WTC11 (cell line): Measurements from ENCODE around the gene F2RL2. TPM values are rescaled to one million over a fixed set of nuclear protein-coding genes. Genes with fewer than 3 reads are reported as not detected.

Source experiments
- ATAC-seq: fragments of 200-7000 bp; cut with Tn5 transposase; 2 replicates; pipeline ENCODE4 v1.10.0; 2021; ENCODE audit warnings: mild to moderate bottlenecking, moderate library complexity
- CTCF ChIA-PET: fragments of 300-600 bp; sonication (Branson Sonifier 250); formaldehyde crosslinking; loops from one replicate; lab custom pipeline; 2021; ENCODE audit warnings: antibody characterized with exemption; lab: Charles Lee
- POLR2A ChIA-PET: fragments of 350-600 bp; sonication (Branson Sonifier 250); formaldehyde crosslinking; loops from one replicate; lab custom pipeline; 2021; ENCODE audit warnings: antibody characterized with exemption; lab: Charles Lee
- DNase-seq: peaks from one replicate; pipeline ENCODE4 v3.0.0; 2021; ENCODE audit warnings: low spot score
- H3K27ac Mint-ChIP-seq: 2 replicates; pipeline ENCODE4 v1.8.0; 2021; ENCODE audit warnings: mixed read lengths
- H3K27me3 Mint-ChIP-seq: 2 replicates; pipeline ENCODE4 v1.8.0; 2021; ENCODE audit warnings: low read depth, mild to moderate bottlenecking, moderate library complexity, mixed read lengths
- H3K36me3 Mint-ChIP-seq: 2 replicates; pipeline ENCODE4 v1.8.0; 2021; ENCODE audit warnings: mixed read lengths
- H3K4me1 Mint-ChIP-seq: 2 replicates; pipeline ENCODE4 v1.8.0; 2022; ENCODE audit warnings: mixed read lengths
- H3K4me3 Mint-ChIP-seq: 2 replicates; pipeline ENCODE4 v1.8.0; 2021; ENCODE audit warnings: mild to moderate bottlenecking, moderate library complexity, mixed read lengths
- H3K9me3 Mint-ChIP-seq: 2 replicates; pipeline ENCODE4 v1.8.0; 2021; ENCODE audit warnings: mixed read lengths
- CREB1 ChIP-seq: sonication (generic); formaldehyde crosslinking; IDR thresholded peaks from 2 replicates; pipeline ENCODE4 v1.8.0; 2023; ENCODE audit warnings: mild to moderate bottlenecking, missing genetic modification reagents
- ELF4 ChIP-seq: sonication (generic); formaldehyde crosslinking; IDR thresholded peaks from 2 replicates; pipeline ENCODE4 v1.8.1; 2022; ENCODE audit warnings: low read depth, mild to moderate bottlenecking, moderate library complexity, missing genetic modification reagents
- EMX1 ChIP-seq: fragments of 250-450 bp; sonication (Bioruptor Pico); IDR thresholded peaks from 2 replicates; pipeline ENCODE4 v1.8.0; 2021; ENCODE audit warnings: mild to moderate bottlenecking
- FOXK1 ChIP-seq: sonication (generic); formaldehyde crosslinking; IDR thresholded peaks from 2 replicates; pipeline ENCODE4 v1.8.0; 2022; ENCODE audit warnings: mild to moderate bottlenecking, moderate library complexity, missing genetic modification reagents
- FOXP4 ChIP-seq: sonication (generic); formaldehyde crosslinking; IDR thresholded peaks from 2 replicates; pipeline ENCODE4 v1.8.0; 2022; ENCODE audit warnings: mild to moderate bottlenecking, missing genetic modification reagents
- IRF2 ChIP-seq: sonication (generic); formaldehyde crosslinking; IDR thresholded peaks from 2 replicates; pipeline ENCODE4 v1.8.0; 2022; ENCODE audit warnings: low read depth, missing genetic modification reagents, borderline replicate concordance
- JUN ChIP-seq: sonication (generic); formaldehyde crosslinking; IDR thresholded peaks from 2 replicates; pipeline ENCODE4 v1.8.0; 2023; ENCODE audit warnings: mild to moderate bottlenecking, missing genetic modification reagents
- NFYB ChIP-seq: sonication (generic); formaldehyde crosslinking; conservative IDR thresholded peaks from 2 replicates; pipeline ENCODE4 v1.8.0; 2022; ENCODE audit warnings: low read depth, missing genetic modification reagents
- SP1 ChIP-seq: sonication (generic); formaldehyde crosslinking; conservative IDR thresholded peaks from 2 replicates; pipeline ENCODE4 v1.8.1; 2022; ENCODE audit warnings: missing genetic modification reagents
- TCF7 ChIP-seq: sonication (generic); formaldehyde crosslinking; IDR thresholded peaks from 2 replicates; pipeline ENCODE4 v1.8.0; 2022; ENCODE audit warnings: mild to moderate bottlenecking, low read depth, missing genetic modification reagents, moderate library complexity
- TEAD1 ChIP-seq: sonication (generic); formaldehyde crosslinking; IDR thresholded peaks from 2 replicates; pipeline ENCODE4 v1.8.0; 2022; ENCODE audit warnings: mild to moderate bottlenecking, missing genetic modification reagents
- ZNF138 ChIP-seq: sonication (generic); formaldehyde crosslinking; conservative IDR thresholded peaks from 2 replicates; pipeline ENCODE4 v1.8.1; 2022; ENCODE audit warnings: mild to moderate bottlenecking, moderate library complexity, missing genetic modification reagents
- ZNF232 ChIP-seq: sonication (generic); formaldehyde crosslinking; IDR thresholded peaks from 2 replicates; pipeline ENCODE4 v1.8.0; 2022; ENCODE audit warnings: mild to moderate bottlenecking, missing genetic modification reagents
- ZNF396 ChIP-seq: fragments of 250-450 bp; sonication (Bioruptor Pico); IDR thresholded peaks from 2 replicates; pipeline ENCODE4 v1.8.0; 2021; ENCODE audit warnings: mild to moderate bottlenecking, moderate library complexity, borderline replicate concordance
- ZNF423 ChIP-seq: fragments of 250-450 bp; sonication (Bioruptor Pico); IDR thresholded peaks from 2 replicates; pipeline ENCODE4 v2.1.2; 2022; ENCODE audit warnings: mild to moderate bottlenecking, moderate library complexity
- ZNF532 ChIP-seq: fragments of 250-450 bp; sonication (Bioruptor Pico); IDR thresholded peaks from 2 replicates; pipeline ENCODE4 v1.9.0; 2021; ENCODE audit warnings: mild to moderate bottlenecking, borderline replicate concordance
- total RNA-seq: library from RNA; stranded (reverse); gene quantifications from 3 replicates; pipeline ENCODE4 v1.2.3, GENCODE V29; 2021
- TF ChIP-seq, protein P1 (sequence below): fragments of 250-450 bp; sonication (Bioruptor Pico); conservative IDR thresholded peaks from 2 replicates; pipeline ENCODE4 v1.9.0; 2021; ENCODE audit warnings: mild to moderate bottlenecking
- TF ChIP-seq, protein P2 (sequence below): sonication (generic); formaldehyde crosslinking; IDR thresholded peaks from 2 replicates; pipeline ENCODE4 v1.8.1; 2022; ENCODE audit warnings: mild to moderate bottlenecking, moderate library complexity, missing genetic modification reagents
- TF ChIP-seq, protein P3 (sequence below): fragments of 200-600 bp; IDR thresholded peaks from 2 replicates; pipeline ENCODE4 v1.8.0; 2022; ENCODE audit warnings: antibody characterized with exemption

Gene F2RL2
- total RNA-seq, 1 experiment from 2014 or later = not detected

DNA sequence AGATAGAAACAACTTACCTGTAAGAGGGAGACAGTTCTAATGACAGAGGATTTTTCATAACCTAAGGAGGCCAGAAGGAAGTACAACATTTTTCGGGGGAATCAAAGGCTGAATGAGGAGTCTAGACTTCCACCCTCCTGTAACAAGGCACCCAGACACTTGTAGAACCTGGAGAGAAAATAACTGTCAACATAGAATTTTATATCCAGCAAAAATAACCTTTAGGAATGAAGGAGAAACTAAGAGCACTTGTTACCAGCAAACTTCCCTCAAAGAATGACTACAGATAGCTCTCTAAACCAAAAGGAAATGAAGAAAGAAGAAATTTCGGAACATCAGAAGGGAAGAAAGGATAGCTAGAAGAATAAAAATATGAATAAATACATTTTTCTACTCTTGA is 25.9 kb upstream of the F2RL2 start (continued):
- TF ChIP-seq, protein P1, sequence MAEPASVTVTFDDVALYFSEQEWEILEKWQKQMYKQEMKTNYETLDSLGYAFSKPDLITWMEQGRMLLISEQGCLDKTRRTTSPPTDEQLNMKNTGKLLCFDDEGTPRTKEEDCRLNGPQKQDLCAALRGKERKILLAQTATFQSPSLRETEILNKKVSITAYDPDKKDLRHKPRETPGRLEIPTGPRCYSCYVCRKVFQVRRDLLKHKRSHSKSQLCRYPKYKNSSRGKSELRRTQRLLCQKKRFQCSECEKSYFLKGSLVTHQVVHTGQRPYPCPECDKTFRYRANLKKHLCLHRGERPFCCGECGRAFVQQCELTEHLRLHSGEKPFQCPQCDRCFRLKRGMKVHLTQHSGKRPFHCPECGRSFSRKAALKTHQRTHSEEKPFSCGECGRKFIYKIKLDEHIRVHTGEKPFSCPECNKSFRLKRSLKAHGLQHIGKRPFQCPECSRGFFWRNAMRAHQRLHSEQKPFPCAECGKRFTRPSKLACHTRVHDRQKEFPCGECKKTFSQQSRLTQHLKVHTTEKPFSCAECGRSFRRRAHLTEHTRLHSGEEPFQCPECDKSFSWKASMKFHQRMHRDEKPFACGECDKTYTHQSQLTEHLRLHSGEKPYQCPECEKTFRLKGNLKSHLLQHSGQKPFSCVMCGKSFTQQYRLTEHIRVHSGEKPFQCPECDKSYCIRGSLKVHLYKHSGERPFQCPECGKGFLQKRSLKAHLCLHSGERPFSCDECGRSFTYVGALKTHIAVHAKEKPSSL (CRISPR knock-in tag) = no peak
- TF ChIP-seq, protein P2, sequence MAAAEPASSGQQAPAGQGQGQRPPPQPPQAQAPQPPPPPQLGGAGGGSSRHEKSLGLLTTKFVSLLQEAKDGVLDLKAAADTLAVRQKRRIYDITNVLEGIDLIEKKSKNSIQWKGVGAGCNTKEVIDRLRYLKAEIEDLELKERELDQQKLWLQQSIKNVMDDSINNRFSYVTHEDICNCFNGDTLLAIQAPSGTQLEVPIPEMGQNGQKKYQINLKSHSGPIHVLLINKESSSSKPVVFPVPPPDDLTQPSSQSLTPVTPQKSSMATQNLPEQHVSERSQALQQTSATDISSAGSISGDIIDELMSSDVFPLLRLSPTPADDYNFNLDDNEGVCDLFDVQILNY = no peak
- no peak for TF ChIP-seq SP1 (CRISPR knock-in tag)
- no peak for TF ChIP-seq FOXK1 (CRISPR knock-in tag)
- no peak for TF ChIP-seq TEAD1
- TF ChIP-seq, protein P3, sequence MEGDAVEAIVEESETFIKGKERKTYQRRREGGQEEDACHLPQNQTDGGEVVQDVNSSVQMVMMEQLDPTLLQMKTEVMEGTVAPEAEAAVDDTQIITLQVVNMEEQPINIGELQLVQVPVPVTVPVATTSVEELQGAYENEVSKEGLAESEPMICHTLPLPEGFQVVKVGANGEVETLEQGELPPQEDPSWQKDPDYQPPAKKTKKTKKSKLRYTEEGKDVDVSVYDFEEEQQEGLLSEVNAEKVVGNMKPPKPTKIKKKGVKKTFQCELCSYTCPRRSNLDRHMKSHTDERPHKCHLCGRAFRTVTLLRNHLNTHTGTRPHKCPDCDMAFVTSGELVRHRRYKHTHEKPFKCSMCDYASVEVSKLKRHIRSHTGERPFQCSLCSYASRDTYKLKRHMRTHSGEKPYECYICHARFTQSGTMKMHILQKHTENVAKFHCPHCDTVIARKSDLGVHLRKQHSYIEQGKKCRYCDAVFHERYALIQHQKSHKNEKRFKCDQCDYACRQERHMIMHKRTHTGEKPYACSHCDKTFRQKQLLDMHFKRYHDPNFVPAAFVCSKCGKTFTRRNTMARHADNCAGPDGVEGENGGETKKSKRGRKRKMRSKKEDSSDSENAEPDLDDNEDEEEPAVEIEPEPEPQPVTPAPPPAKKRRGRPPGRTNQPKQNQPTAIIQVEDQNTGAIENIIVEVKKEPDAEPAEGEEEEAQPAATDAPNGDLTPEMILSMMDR = no peak
- TF ChIP-seq ZNF396 (CRISPR knock-in tag) = no peak
- TF ChIP-seq CREB1 (CRISPR knock-in tag) = no peak

GRCh38 chr5:76643371-76643770 is 20.2 kb upstream of the F2RL2 start:
- peaks cover 28% of the 10 kb centered on the region for H3K36me3 Mint-ChIP-seq
- H3K9me3 Mint-ChIP-seq = peaks cover 13% of the 10 kb centered on the region
- no peak overlapping the region for H3K4me3 Mint-ChIP-seq
- ChIA-PET CTCF (interaction anchor here (1.3 to 1.8 kb wide), 2 partner anchors 42 to 131 kb away, joined by 3 to 9 read pairs; no protein-coding TSS in a partner anchor), POLR2A (interaction anchor here (0.6 kb wide), 1 partner anchor 182 kb away, joined by 5 read pairs; no protein-coding TSS in a partner anchor)
- TF ChIP-seq EMX1 (CRISPR knock-in tag) (no peak), NFYB (CRISPR knock-in tag) (no peak), ZNF532 (CRISPR knock-in tag) (no peak), JUN (CRISPR knock-in tag) (no peak), ZNF423 (no peak), ZNF232 (CRISPR knock-in tag) (no peak), ELF4 (no peak), ZNF138 (CRISPR knock-in tag) (no peak), TCF7 (no peak), IRF2 (no peak), FOXP4 (CRISPR knock-in tag) (no peak)
- TF ChIP-seq, protein P2 = no peak
- no peak overlapping the region for H3K27ac Mint-ChIP-seq
- peaks cover 5% of the 10 kb centered on the region for H3K4me1 Mint-ChIP-seq
- H3K27me3 Mint-ChIP-seq = no peaks in the 10 kb centered on the region
- DNase-seq (no peak), ATAC-seq (no peak)
